Measurements from ENCODE around the gene ALCAM. TPM values are rescaled to one million over a fixed set of nuclear protein-coding genes. Genes with fewer than 3 reads are reported as not detected.

The ALCAM gene
- total and polyA plus RNA-seq, 7 experiments from 2014 or later: 0.94 to 10.3 (median 3.4) TPM

GRCh38 chr3:105328338-105328730 is 38.4 kb upstream of the ALCAM start:
- no peak overlapping the region for H3K4me3 Mint-ChIP-seq
- Histone ChIP-seq H3K4me1 (ENCODE audit: control insufficient read depth in 2 of 2, insufficient read depth in 2 of 2, low read length in 2 of 2) (no peaks in the 10 kb centered on the region), H3K27me3 (ENCODE audit: control insufficient read depth in 2 of 2, insufficient read depth in 2 of 2, low read length in 2 of 2) (peaks cover 0 to 5% of the 10 kb centered on the region in 2 donors), H3K36me3 (ENCODE audit: control insufficient read depth in 2 of 3, insufficient read depth in 3 of 3, low read length in 3 of 3) (no peaks in the 10 kb centered on the region), H3K9me3 (ENCODE audit: control insufficient read depth in 2 of 3, low read length in 3 of 3) (no peaks in the 10 kb centered on the region), H3K27ac (ENCODE audit: low read depth, low read length) (no peak overlapping the region), H3K4me3 (ENCODE audit: low read length) (no peak overlapping the region)
- H3K4me1 Mint-ChIP-seq: no peaks in the 10 kb centered on the region
- CTCF ChIA-PET: interaction anchor here (0.6 kb wide), 1 partner anchor 692 kb away, joined by 4 read pairs; no protein-coding TSS in a partner anchor
- H3K9me3 Mint-ChIP-seq: peaks cover 0 to 7% (median 4%) of the 10 kb centered on the region in 11 donors
- intact Hi-C loops (cut with micrococcal nuclease): no loop called here
- H3K36me3 Mint-ChIP-seq: no peaks in the 10 kb centered on the region
- no peak for ATAC-seq
- no peak overlapping the region for H3K27ac Mint-ChIP-seq
- H3K27me3 Mint-ChIP-seq: peaks cover 6 to 30% (median 11%) of the 10 kb centered on the region in 5 donors
- POLR2A ChIA-PET: no interaction called here
- no peak for DNase-seq

- peaks cover 0 to 5% (median 0%) of the 10 kb centered on the region in 7 donors for H3K4me1 Mint-ChIP-seq
- ATAC-seq (no peak), DNase-seq (no peak)
- no peaks in the 10 kb centered on the region for H3K36me3 Mint-ChIP-seq
- H3K27ac Mint-ChIP-seq: no peak overlapping the region
- H3K27ac ChIP-seq (ENCODE audit: low read depth, low read length): no peak overlapping the region
- H3K4me3 ChIP-seq (ENCODE audit: low read length): no peak overlapping the region
- H3K9me3 ChIP-seq (ENCODE audit: control insufficient read depth in 2 of 3, low read length in 3 of 3): no peaks in the 10 kb centered on the region
- H3K4me3 Mint-ChIP-seq: no peak overlapping the region
- H3K27me3 ChIP-seq (ENCODE audit: control insufficient read depth in 2 of 2, insufficient read depth in 2 of 2, low read length in 2 of 2): peaks cover 0 to 3% of the 10 kb centered on the region in 2 donors
- H3K36me3 ChIP-seq (ENCODE audit: control insufficient read depth in 2 of 3, insufficient read depth in 3 of 3, low read length in 3 of 3): no peaks in the 10 kb centered on the region
- intact Hi-C loops (cut with micrococcal nuclease): no loop called here
- ChIA-PET POLR2A (no interaction called here), CTCF (no interaction called here)
- peaks cover 0 to 7% (median 4%) of the 10 kb centered on the region in 11 donors for H3K9me3 Mint-ChIP-seq
- H3K27me3 Mint-ChIP-seq: peaks cover 8 to 26% (median 16%) of the 10 kb centered on the region in 5 donors
- no peaks in the 10 kb centered on the region for H3K4me1 ChIP-seq (ENCODE audit: control insufficient read depth in 2 of 2, insufficient read depth in 2 of 2, low read length in 2 of 2)
Observed at GRCh38 chr3:105332961-105333360, 33.7 kb upstream of the ALCAM start.

- POLR2A ChIA-PET: no interaction called here
- CTCF ChIA-PET: interaction anchor here (0.6 kb wide), 1 partner anchor 24 kb away, joined by 3 read pairs; no protein-coding TSS in a partner anchor
Observed at GRCh38 chr3:105334138-105334882, 32.4 kb upstream of the ALCAM start.

GRCh38 chr3:105339946-105340345 is 26.8 kb upstream of the ALCAM start:
- ChIA-PET POLR2A (no interaction called here), CTCF (no interaction called here)
- H3K4me3 ChIP-seq (ENCODE audit: low read length): no peak overlapping the region
- Mint-ChIP-seq H3K9me3 (no peaks in the 10 kb centered on the region), H3K27me3 (peaks cover 5 to 22% (median 12%) of the 10 kb centered on the region in 5 donors), H3K4me3 (no peak overlapping the region), H3K27ac (no peak overlapping the region), H3K36me3 (no peaks in the 10 kb centered on the region), H3K4me1 (no peaks in the 10 kb centered on the region)
- intact Hi-C loops (cut with micrococcal nuclease): no loop called here
- no peaks in the 10 kb centered on the region for H3K9me3 ChIP-seq (ENCODE audit: control insufficient read depth in 2 of 3, low read length in 3 of 3)
- H3K27me3 ChIP-seq (ENCODE audit: control insufficient read depth in 2 of 2, insufficient read depth in 2 of 2, low read length in 2 of 2): peaks cover 0 to 3% of the 10 kb centered on the region in 2 donors
- no peak for ATAC-seq
- H3K36me3 ChIP-seq (ENCODE audit: control insufficient read depth in 2 of 3, insufficient read depth in 3 of 3, low read length in 3 of 3): no peaks in the 10 kb centered on the region
- H3K4me1 ChIP-seq (ENCODE audit: control insufficient read depth in 2 of 2, insufficient read depth in 2 of 2, low read length in 2 of 2): no peaks in the 10 kb centered on the region
- DNase-seq: no peak
- H3K27ac ChIP-seq (ENCODE audit: low read depth, low read length): no peak overlapping the region

More at GRCh38 chr3:105334138-105334882, 32.4 kb upstream of the ALCAM start:
- no peaks in the 10 kb centered on the region for H3K9me3 ChIP-seq (ENCODE audit: control insufficient read depth in 2 of 3, low read length in 3 of 3)
- H3K27ac ChIP-seq (ENCODE audit: low read depth, low read length): no peak overlapping the region
- intact Hi-C loops (cut with micrococcal nuclease): no loop called here
- no peaks in the 10 kb centered on the region for H3K36me3 ChIP-seq (ENCODE audit: control insufficient read depth in 2 of 3, insufficient read depth in 3 of 3, low read length in 3 of 3)
- Mint-ChIP-seq H3K27ac (no peak overlapping the region), H3K4me1 (peaks cover 0 to 5% (median 0%) of the 10 kb centered on the region in 7 donors), H3K27me3 (peaks cover 8 to 19% (median 16%) of the 10 kb centered on the region in 5 donors), H3K36me3 (no peaks in the 10 kb centered on the region), H3K4me3 (no peak overlapping the region), H3K9me3 (peaks cover 0 to 7% (median 4%) of the 10 kb centered on the region in 11 donors)
- no peaks in the 10 kb centered on the region for H3K4me1 ChIP-seq (ENCODE audit: control insufficient read depth in 2 of 2, insufficient read depth in 2 of 2, low read length in 2 of 2)
- H3K4me3 ChIP-seq (ENCODE audit: low read length): no peak overlapping the region
- no peak for DNase-seq
- ATAC-seq: no peak
- H3K27me3 ChIP-seq (ENCODE audit: control insufficient read depth in 2 of 2, insufficient read depth in 2 of 2, low read length in 2 of 2): peaks cover 0 to 3% of the 10 kb centered on the region in 2 donors

- H3K9me3 Mint-ChIP-seq: no peaks in the 10 kb centered on the region
- CTCF ChIA-PET: no interaction called here
- H3K36me3 Mint-ChIP-seq: no peaks in the 10 kb centered on the region
- no peaks in the 10 kb centered on the region for H3K4me1 Mint-ChIP-seq
- no peak overlapping the region for H3K4me3 Mint-ChIP-seq
- DNase-seq: no peak
- Histone ChIP-seq H3K36me3 (ENCODE audit: control insufficient read depth in 2 of 3, insufficient read depth in 3 of 3, low read length in 3 of 3) (no peaks in the 10 kb centered on the region), H3K9me3 (ENCODE audit: control insufficient read depth in 2 of 3, low read length in 3 of 3) (no peaks in the 10 kb centered on the region), H3K27me3 (ENCODE audit: control insufficient read depth in 2 of 2, insufficient read depth in 2 of 2, low read length in 2 of 2) (no peaks in the 10 kb centered on the region), H3K4me3 (ENCODE audit: low read length) (no peak overlapping the region), H3K4me1 (ENCODE audit: control insufficient read depth in 2 of 2, insufficient read depth in 2 of 2, low read length in 2 of 2) (no peaks in the 10 kb centered on the region), H3K27ac (ENCODE audit: low read depth, low read length) (no peak overlapping the region)
- ATAC-seq: no peak
- H3K27me3 Mint-ChIP-seq: peaks cover 0 to 20% (median 16%) of the 10 kb centered on the region in 5 donors
- no peak overlapping the region for H3K27ac Mint-ChIP-seq
- POLR2A ChIA-PET: no interaction called here
- intact Hi-C loops (cut with micrococcal nuclease): no loop called here
Observed at GRCh38 chr3:105343991-105344390, 22.7 kb upstream of the ALCAM start.

GRCh38 chr3:105345156-105345555 is 21.6 kb upstream of the ALCAM start:
- no peaks in the 10 kb centered on the region for H3K4me1 ChIP-seq (ENCODE audit: control insufficient read depth in 2 of 2, insufficient read depth in 2 of 2, low read length in 2 of 2)
- Mint-ChIP-seq H3K36me3 (no peaks in the 10 kb centered on the region), H3K27ac (no peak overlapping the region), H3K4me3 (no peak overlapping the region), H3K4me1 (no peaks in the 10 kb centered on the region), H3K27me3 (peaks cover 5 to 27% (median 20%) of the 10 kb centered on the region in 5 donors), H3K9me3 (no peaks in the 10 kb centered on the region)
- ChIA-PET POLR2A (no interaction called here), CTCF (no interaction called here)
- DNase-seq (no peak), ATAC-seq (no peak)
- no peaks in the 10 kb centered on the region for H3K27me3 ChIP-seq (ENCODE audit: control insufficient read depth in 2 of 2, insufficient read depth in 2 of 2, low read length in 2 of 2)
- no peak overlapping the region for H3K27ac ChIP-seq (ENCODE audit: low read depth, low read length)
- intact Hi-C loops (cut with micrococcal nuclease): no loop called here
- no peak overlapping the region for H3K4me3 ChIP-seq (ENCODE audit: low read length)
- no peaks in the 10 kb centered on the region for H3K36me3 ChIP-seq (ENCODE audit: control insufficient read depth in 2 of 3, insufficient read depth in 3 of 3, low read length in 3 of 3)
- H3K9me3 ChIP-seq (ENCODE audit: control insufficient read depth in 2 of 3, low read length in 3 of 3): no peaks in the 10 kb centered on the region
